IMR-90 (cell line): Measurements from ENCODE around the gene RLF. TPM values are rescaled to one million over a fixed set of nuclear protein-coding genes. Genes with fewer than 3 reads are reported as not detected.
A peak's percentile ranks its signal among the peaks of the same experiment; 100 is the strongest.

Experiments
- ATAC-seq: fragments of 200-7000 bp; cut with Tn5 transposase; 2 replicates; pipeline ENCODE4 v1.9.1; 2020; ENCODE audit warnings: low read depth, mild to moderate bottlenecking, moderate library complexity
- BruUV-seq: library from RNA; stranded (reverse); fragments of 400-500 nt; replicated peaks from 2 replicates; lab custom pipeline; 2021; lab: Mats Ljungman, UMichigan
- CTCF ChIA-PET: fragments of 300-600 bp; formaldehyde crosslinking; extraction: SDS; loops from one replicate; lab custom pipeline; 2021; ENCODE audit warnings: antibody characterized with exemption; lab: Yijun Ruan, JAX
- POLR2A ChIA-PET: fragments of 300-600 bp; sonication (Branson Sonifier 250); formaldehyde crosslinking; loops from one replicate; lab custom pipeline; 2022; ENCODE audit warnings: antibody characterized with exemption; ENCODE audit not compliant: unreplicated experiment; lab: Charles Lee
- DNase-seq: peaks from one replicate; pipeline ENCODE4 v3.0.0; 2013
- H2AFZ ChIP-seq: replicated peaks from 2 replicates; pipeline ENCODE3; 2013; ENCODE audit warnings: low read length, mild to moderate bottlenecking; ENCODE audit not compliant: poor library complexity
- H2AK5ac ChIP-seq: 2 replicates; pipeline ENCODE4 v1.6.1; 2013; ENCODE audit warnings: low read depth, low read length, inconsistent platforms
- H2AK9ac ChIP-seq: replicated peaks from 2 replicates; pipeline ENCODE3; 2013; ENCODE audit warnings: mild to moderate bottlenecking, low read depth, low read length, moderate library complexity; ENCODE audit not compliant: poor library complexity
- H2BK120ac ChIP-seq: 2 replicates; pipeline ENCODE4 v1.6.1; 2013; ENCODE audit warnings: low read depth, low read length, inconsistent platforms
- H2BK15ac ChIP-seq: 3 replicates; pipeline ENCODE4 v1.6.1; 2013; ENCODE audit warnings: low read depth, low read length, inconsistent platforms
- H2BK20ac ChIP-seq: 2 replicates; pipeline ENCODE4 v1.6.1; 2013; ENCODE audit warnings: low read depth, mild to moderate bottlenecking, inconsistent platforms, low read length, moderate library complexity
- H2BK5ac ChIP-seq: 2 replicates; pipeline ENCODE4 v1.6.1; 2013; ENCODE audit warnings: mild to moderate bottlenecking, low read depth, low read length, inconsistent platforms; ENCODE audit not compliant: poor library complexity, severe bottlenecking
- H3K14ac ChIP-seq: replicated peaks from 2 replicates; pipeline ENCODE4 v1.6.1; 2013; ENCODE audit warnings: low read depth, low read length, inconsistent platforms
- H3K18ac ChIP-seq: 2 replicates; pipeline ENCODE4 v1.6.1; 2013; ENCODE audit warnings: low read depth, low read length, control low read depth
- H3K23ac ChIP-seq: 2 replicates; pipeline ENCODE4 v1.6.1; 2013; ENCODE audit warnings: low read depth, low read length, inconsistent platforms
- H3K27ac ChIP-seq: 2 replicates; pipeline ENCODE4 v1.5.1; 2013; ENCODE audit warnings: mild to moderate bottlenecking, control low read depth, low read length; ENCODE audit not compliant: insufficient read depth
- H3K27me3 ChIP-seq: 2 replicates; pipeline ENCODE4 v1.6.1; 2013; ENCODE audit warnings: low read length; ENCODE audit not compliant: control insufficient read depth, insufficient read depth
- H3K36me3 ChIP-seq: 2 replicates; pipeline ENCODE4 v1.6.1; 2013; ENCODE audit warnings: low read length, mixed read lengths; ENCODE audit not compliant: control insufficient read depth, insufficient read depth
- H3K4ac ChIP-seq: 2 replicates; pipeline ENCODE4 v1.6.1; 2013; ENCODE audit warnings: low read depth, low read length, inconsistent platforms
- H3K4me1 ChIP-seq: 2 replicates; pipeline ENCODE4 v1.6.1; 2013; ENCODE audit warnings: low read length, mixed read lengths; ENCODE audit not compliant: control insufficient read depth, insufficient read depth
- H3K4me2 ChIP-seq: 2 replicates; pipeline ENCODE4 v1.6.1; 2013; ENCODE audit warnings: low read depth, mild to moderate bottlenecking, control low read depth, low read length, moderate library complexity
- H3K4me3 ChIP-seq: 2 replicates; pipeline ENCODE4 v1.5.1; 2013; ENCODE audit warnings: low read depth, mild to moderate bottlenecking, control low read depth, low read length, moderate library complexity; ENCODE audit not compliant: insufficient read depth
- H3K56ac ChIP-seq: 2 replicates; pipeline ENCODE4 v1.6.1; 2013; ENCODE audit warnings: low read length, inconsistent platforms; ENCODE audit not compliant: insufficient read depth; ENCODE audit errors: extremely low read depth
- H3K79me1 ChIP-seq, 2 experiments: 2 replicates each; pipeline ENCODE4 v1.6.1; 2013; ENCODE audit warnings: low read length in 2 of 2, inconsistent platforms in 1 of 2, low read depth in 1 of 2
- H3K9ac ChIP-seq: 2 replicates; pipeline ENCODE4 v1.6.1; 2013; ENCODE audit warnings: low read depth, low read length, control low read depth
- H3K9me1 ChIP-seq: 2 replicates; pipeline ENCODE4 v1.6.1; 2013; ENCODE audit warnings: low read length, inconsistent platforms; ENCODE audit not compliant: insufficient read depth
- H3K9me3 ChIP-seq: 2 replicates; pipeline ENCODE4 v1.6.1; 2013; ENCODE audit warnings: low read length; ENCODE audit not compliant: control insufficient read depth, insufficient read depth
- H4K20me1 ChIP-seq: 2 replicates; pipeline ENCODE4 v1.6.1; 2013; ENCODE audit warnings: low read length, inconsistent platforms; ENCODE audit not compliant: insufficient read depth
- H4K5ac ChIP-seq: 2 replicates; pipeline ENCODE4 v1.6.1; 2013; ENCODE audit warnings: mild to moderate bottlenecking, low read depth, low read length, control low read depth
- H4K8ac ChIP-seq, 2 experiments: 2 replicates each; pipeline ENCODE4 v1.6.1; 2013; ENCODE audit warnings: low read depth in 2 of 2, low read length in 2 of 2, control low read depth in 1 of 2, inconsistent platforms in 1 of 2
- H4K91ac ChIP-seq: 2 replicates; pipeline ENCODE4 v1.6.1; 2013; ENCODE audit warnings: low read depth, low read length, inconsistent platforms; ENCODE audit not compliant: insufficient read depth
- CHD1 ChIP-seq: IDR thresholded peaks from 2 replicates; pipeline ENCODE4 v1.6.1; 2012; ENCODE audit warnings: low read depth, low read length, improper control_type of control experiment
- SMC3 ChIP-seq: fragments of 150-350 bp; IDR thresholded peaks from 2 replicates; pipeline ENCODE4 v1.6.1; 2016; ENCODE audit warnings: low read depth, mild to moderate bottlenecking, antibody characterized with exemption, low read length, moderate library complexity
- USF2 ChIP-seq: fragments of 150-350 bp; IDR thresholded peaks from 2 replicates; pipeline ENCODE4 v1.6.1; 2017; ENCODE audit warnings: mild to moderate bottlenecking, antibody characterized with exemption, low read length, low read depth
- WGBS, 2 experiments: methylation state at CpG; one replicate each; pipeline versions ENCODE4 v1.1.5 to v1.1.7; 2013; ENCODE audit warnings: missing lambda C conversion rate in 2 of 2; ENCODE audit not compliant: insufficient read length in 1 of 2; ENCODE audit errors: extremely low coverage in 2 of 2; 5-methylcytosine and 5-hydroxymethylcytosine counted together
- dilution Hi-C: fragments of 300-500 bp; cut with HindIII; formaldehyde crosslinking; loops from one replicate; pipeline ENCODE4 v1.14.3; 2018; ENCODE audit warnings: low sequenced_read_pairs; ENCODE audit not compliant: unreplicated experiment
- in situ Hi-C: fragments of 300-500 bp; cut with MboI; formaldehyde crosslinking; loops from 3 replicates; pipeline ENCODE4 v1.14.3; 2019; ENCODE audit warnings: low sequenced_read_pairs, inconsistent platforms, mixed read lengths
- intact Hi-C: fragments of 100-400 bp; cut with micrococcal nuclease; formaldehyde crosslinking; loops from 2 replicates; pipeline ENCODE4 v1.10.0; 2022
- polyA plus RNA-seq, 3 experiments: library from polyadenylated mRNA; depleted of rRNA; stranded (reverse); fragments of >200 nt; gene quantifications; 2 replicates each; pipeline ENCODE4 v1.2.3, GENCODE V29; 2012; ENCODE audit warnings: low replicate concordance in 1 of 3
- total RNA-seq: library from RNA; depleted of rRNA; stranded (reverse); fragments of >200 nt; gene quantifications from 2 replicates; pipeline ENCODE4 v1.2.3, GENCODE V29; 2012

Gene RLF
- total and polyA plus RNA-seq, 2 of the 4 experiments (the other 2 are of a cell fraction): 4.4 to 29.8 TPM

GRCh38 chr1:40162753-40163441 lies 1.7 kb downstream of the RLF start:
- Histone ChIP-seq H3K79me1 (peaks cover 0 to 40% of the 10 kb centered on the region in 2 experiments; a peak in 2 of 4 replicates), H3K4me2 (peak overlapping the region; percentile 99), H3K14ac (no peak overlapping the region), H3K27ac (no peak overlapping the region), H2BK15ac (no peak overlapping the region), H2AK9ac (no peak overlapping the region), H4K91ac (no peak overlapping the region), H4K5ac (no peak overlapping the region), H3K4me1 (peaks cover 3% of the 10 kb centered on the region), H3K4ac (no peak overlapping the region), H4K8ac (no peak overlapping the region), H3K36me3 (no peaks in the 10 kb centered on the region), H3K9me1 (peaks cover 3% of the 10 kb centered on the region; the same call in 1 of the 2 replicates), H2BK120ac (no peak overlapping the region), H2BK5ac (no peak overlapping the region), H2AK5ac (no peak overlapping the region), H3K27me3 (no peaks in the 10 kb centered on the region), H3K9me3 (no peaks in the 10 kb centered on the region), H3K18ac (no peak overlapping the region), H3K56ac (no peak overlapping the region), H3K23ac (peak overlapping the region; percentile 68; the same call in 1 of the 2 replicates), H3K9ac (peak overlapping the region; percentile 92; the same call in 1 of the 2 replicates), H4K20me1 (peaks cover 55% of the 10 kb centered on the region), H3K4me3 (peak overlapping the region; percentile 79), H2BK20ac (no peak overlapping the region), H2AFZ (no peak overlapping the region)
- TF ChIP-seq USF2 (peak; percentile 67), SMC3 (no peak), CHD1 (no peak)
- in situ Hi-C loops (no loop called here), intact Hi-C loops (no loop called here), dilution Hi-C loops (no loop called here)
- peak; percentile 52 for DNase-seq
- ChIA-PET CTCF (interaction anchor here (0.6 to 3.0 kb wide), 6 partner anchors 10 to 176 kb away, joined by 3 to 8 read pairs (median 4); no protein-coding TSS in a partner anchor), POLR2A (no interaction called here)
- 11% methylated on average over 2 of the region's 4 CpGs; no CpG with 5 or more reads in 1 of the 2 experiments for WGBS, 2 experiments
- BruUV-seq: no TSS peak
- no peak for ATAC-seq
